NB4 (cell line): ENCODE data around the gene LYPD1.

Source experiments
- DNase-seq: peaks from one replicate; pipeline ENCODE4 v3.0.0; 2010; ENCODE audit warnings: low read depth
- H3K4me3 ChIP-seq: one replicate; pipeline ENCODE4 v1.5.1; 2011; ENCODE audit warnings: mild to moderate bottlenecking, low read depth, low read length, moderate library complexity
- CTCF ChIP-seq: IDR thresholded peaks from one replicate; pipeline ENCODE4 v1.5.1; 2012; ENCODE audit warnings: low read depth, low read length
- MAX ChIP-seq: IDR thresholded peaks from 2 replicates; pipeline ENCODE4 v1.6.1; 2011; ENCODE audit warnings: low read depth, low read length
- MYC ChIP-seq: IDR thresholded peaks from 2 replicates; pipeline ENCODE4 v1.6.1; 2011; ENCODE audit warnings: low read depth, low read length
- POLR2A ChIP-seq: IDR thresholded peaks from 2 replicates; pipeline ENCODE4 v1.6.1; 2011; ENCODE audit warnings: mild to moderate bottlenecking; ENCODE audit not compliant: insufficient read length; ENCODE audit errors: extremely low read depth

LYPD1 gene

GRCh38 chr2:132642415-132642814, 27.6 kb downstream of the LYPD1 start:
- no peak overlapping the region for H3K4me3 ChIP-seq
- no peak for TF ChIP-seq MYC
- no peak for DNase-seq

GRCh38 chr2:132641819-132642218, 28.2 kb downstream of the LYPD1 start:
- H3K4me3 ChIP-seq: no peak overlapping the region
- DNase-seq: no peak
- TF ChIP-seq MYC (no peak), MAX (no peak), POLR2A (no peak), CTCF (no peak)

GRCh38 chr2:132640116-132640515, 29.9 kb downstream of the LYPD1 start:
- H3K4me3 ChIP-seq: no peak overlapping the region
- TF ChIP-seq POLR2A (no peak), MAX (no peak), CTCF (no peak), MYC (no peak)
- no peak for DNase-seq

GRCh38 chr2:132638313-132639040, 31.5 kb downstream of the LYPD1 start:
- DNase-seq: no peak
- no peak overlapping the region for H3K4me3 ChIP-seq
- TF ChIP-seq POLR2A: no peak
- TF ChIP-seq CTCF: no peak
- TF ChIP-seq MAX: no peak
- no peak for TF ChIP-seq MYC

GRCh38 chr2:132636346-132636745, 33.7 kb downstream of the LYPD1 start:
- TF ChIP-seq CTCF (no peak), MAX (no peak), MYC (no peak), POLR2A (no peak)
- no peak overlapping the region for H3K4me3 ChIP-seq
- no peak for DNase-seq

- H3K4me3 ChIP-seq: no peak overlapping the region
- TF ChIP-seq POLR2A (no peak), MYC (no peak), MAX (no peak), CTCF (no peak)
- no peak for DNase-seq
Observed at GRCh38 chr2:132633635-132634034, 36.4 kb downstream of the LYPD1 start.
